ENCODE results near the gene TOR3A.
A peak's percentile ranks its signal among the peaks of the same experiment; 100 is the strongest.
"Not testable (repeated sequence)": the region's sequence is repeated elsewhere in the genome, so short reads cannot be mapped to it uniquely, and the experiment has no call there.

The TOR3A gene

GRCh38 chr1:179081687-179082332, at the start of gene TOR3A:
Gene TOR3A, plus strand, starts transcription at chr1:179082070. Its CDS starts 59 bp downstream, at chr1:179082129.
- Histone ChIP-seq H3K4me2 (peak within 1 kb of the TSS; percentile 81), H3K79me2 (ENCODE audit: insufficient read depth, low read depth) (peaks cover 49% of the 10 kb centered on the region), H2AFZ (ENCODE audit: low read depth) (peak within 1 kb of the TSS; percentile 60), H4K20me1 (ENCODE audit: insufficient read depth) (no peaks in the 10 kb centered on the region), H3K4me1 (ENCODE audit: low read depth, poor library complexity, severe bottlenecking) (peaks cover 49% of the 10 kb centered on the region), H3K4me3 (IDR thresholded peaks at IDR 0.05; ENCODE audit: insufficient read depth, low read depth, low read length) (peak within 1 kb of the TSS; percentile 76), H3K27me3 (ENCODE audit: insufficient read depth, low read depth) (no peaks in the 10 kb centered on the region), H3K27ac (peak within 1 kb of the TSS; percentile 97), H3K9ac (peak within 1 kb of the TSS; percentile 94), H3K36me3 (ENCODE audit: insufficient read depth) (peaks cover 4% of the 10 kb centered on the region; the same call in 1 of the 2 replicates)
- TF ChIP-seq CTCF (conservative IDR thresholded peaks at IDR 0.05; ENCODE audit: low read depth, low read length), result no peak

- H3K27me3 ChIP-seq (ENCODE audit: insufficient read depth, low read depth), result no peaks in the 10 kb centered on the region
- H3K36me3 ChIP-seq (ENCODE audit: insufficient read depth), result no peaks in the 10 kb centered on the region
- peaks cover 71% of the 10 kb centered on the region; the same call in 1 of the 2 replicates for H3K79me2 ChIP-seq (ENCODE audit: insufficient read depth, low read depth)
- no peak overlapping the region for H2AFZ ChIP-seq (ENCODE audit: low read depth)
- H3K27ac ChIP-seq, result no peak overlapping the region
- no peaks in the 10 kb centered on the region for H4K20me1 ChIP-seq (ENCODE audit: insufficient read depth)
- no peak overlapping the region for H3K4me2 ChIP-seq
- H3K4me3 ChIP-seq (IDR thresholded peaks at IDR 0.05; ENCODE audit: insufficient read depth, low read depth, low read length), result no peak overlapping the region
- TF ChIP-seq CTCF (conservative IDR thresholded peaks at IDR 0.05; ENCODE audit: low read depth, low read length), result no peak
- no peak overlapping the region for H3K9ac ChIP-seq
- H3K4me1 ChIP-seq (ENCODE audit: low read depth, poor library complexity, severe bottlenecking), result peaks cover 73% of the 10 kb centered on the region
Measured at GRCh38 chr1:179034720-179035119, 47.1 kb upstream of the TOR3A start.

- H2AFZ ChIP-seq (ENCODE audit: low read depth), result no peak overlapping the region
- no peaks in the 10 kb centered on the region for H3K27me3 ChIP-seq (ENCODE audit: insufficient read depth, low read depth)
- no peak overlapping the region for H3K4me3 ChIP-seq (IDR thresholded peaks at IDR 0.05; ENCODE audit: insufficient read depth, low read depth, low read length)
- H3K9ac ChIP-seq, result no peak overlapping the region
- peaks cover 51% of the 10 kb centered on the region for H3K4me1 ChIP-seq (ENCODE audit: low read depth, poor library complexity, severe bottlenecking)
- H3K27ac ChIP-seq, result no peak overlapping the region
- no peaks in the 10 kb centered on the region for H3K36me3 ChIP-seq (ENCODE audit: insufficient read depth)
- H4K20me1 ChIP-seq (ENCODE audit: insufficient read depth), result no peaks in the 10 kb centered on the region
- H3K79me2 ChIP-seq (ENCODE audit: insufficient read depth, low read depth), result peaks cover 49% of the 10 kb centered on the region; the same call in 1 of the 2 replicates
- no peak for TF ChIP-seq CTCF (conservative IDR thresholded peaks at IDR 0.05; ENCODE audit: low read depth, low read length)
- H3K4me2 ChIP-seq, result no peak overlapping the region
Measured at GRCh38 chr1:179036844-179037465, 44.9 kb upstream of the TOR3A start.

- Histone ChIP-seq H3K4me3 (IDR thresholded peaks at IDR 0.05; ENCODE audit: insufficient read depth, low read depth, low read length) (no peak overlapping the region), H3K27ac (no peak overlapping the region), H3K4me1 (ENCODE audit: low read depth, poor library complexity, severe bottlenecking) (peaks cover 43% of the 10 kb centered on the region), H3K4me2 (no peak overlapping the region), H2AFZ (ENCODE audit: low read depth) (no peak overlapping the region), H3K9ac (no peak overlapping the region), H3K36me3 (ENCODE audit: insufficient read depth) (no peaks in the 10 kb centered on the region), H3K79me2 (ENCODE audit: insufficient read depth, low read depth) (peaks cover 32% of the 10 kb centered on the region; the same call in 1 of the 2 replicates), H3K27me3 (ENCODE audit: insufficient read depth, low read depth) (no peaks in the 10 kb centered on the region), H4K20me1 (ENCODE audit: insufficient read depth) (no peaks in the 10 kb centered on the region)
- TF ChIP-seq CTCF (conservative IDR thresholded peaks at IDR 0.05; ENCODE audit: low read depth, low read length), result no peak
Measured at GRCh38 chr1:179038528-179039281, 43.2 kb upstream of the TOR3A start.

GRCh38 chr1:179039502-179040174, 42.2 kb upstream of the TOR3A start:
- not testable (repeated sequence) for H3K9ac ChIP-seq; H3K27ac ChIP-seq; H2AFZ ChIP-seq (ENCODE audit: low read depth); H3K4me2 ChIP-seq; H3K36me3 ChIP-seq (ENCODE audit: insufficient read depth); H3K27me3 ChIP-seq (ENCODE audit: insufficient read depth, low read depth); H3K4me3 ChIP-seq (IDR thresholded peaks at IDR 0.05; ENCODE audit: insufficient read depth, low read depth, low read length); H4K20me1 ChIP-seq (ENCODE audit: insufficient read depth)
- Histone ChIP-seq H3K4me1 (ENCODE audit: low read depth, poor library complexity, severe bottlenecking) (peaks cover 35% of the 10 kb centered on the region), H3K79me2 (ENCODE audit: insufficient read depth, low read depth) (peaks cover 28% of the 10 kb centered on the region; the same call in 1 of the 2 replicates)

GRCh38 chr1:179040175-179040551, 41.7 kb upstream of the TOR3A start:
- H3K27ac ChIP-seq; H2AFZ ChIP-seq (ENCODE audit: low read depth); H4K20me1 ChIP-seq (ENCODE audit: insufficient read depth); H3K9ac ChIP-seq; H3K4me2 ChIP-seq; H3K36me3 ChIP-seq (ENCODE audit: insufficient read depth); H3K4me3 ChIP-seq (IDR thresholded peaks at IDR 0.05; ENCODE audit: insufficient read depth, low read depth, low read length); H3K27me3 ChIP-seq (ENCODE audit: insufficient read depth, low read depth): not testable (repeated sequence)
- Histone ChIP-seq H3K79me2 (ENCODE audit: insufficient read depth, low read depth) (peaks cover 22% of the 10 kb centered on the region; the same call in 1 of the 2 replicates), H3K4me1 (ENCODE audit: low read depth, poor library complexity, severe bottlenecking) (peaks cover 30% of the 10 kb centered on the region)
